NOMO-1 treated with DMSO at 0.1 percent for 48 hours (cell line): Measurements from ENCODE around the gene CWC27.
"Not testable (repeated sequence)": the region's sequence is repeated elsewhere in the genome, so short reads cannot be mapped to it uniquely, and the experiment has no call there.

Experiments
- DNase-seq: peaks from one replicate; lab custom pipeline; 2025; ENCODE audit not compliant: unreplicated experiment; lab: John Stamatoyannopoulos, UW

The CWC27 gene

GRCh38 chr5:64838376-64838775 is 69.6 kb downstream of the CWC27 start:
- DNase-seq, result no peak

- no peak for DNase-seq
Measured at GRCh38 chr5:64838803-64839202, 70.1 kb downstream of the CWC27 start.

GRCh38 chr5:64839936-64840335 is 71.2 kb downstream of the CWC27 start:
- no peak for DNase-seq

GRCh38 chr5:64840958-64841357 is 72.2 kb downstream of the CWC27 start:
- no peak for DNase-seq

GRCh38 chr5:64853777-64854176 is 85.0 kb downstream of the CWC27 start:
- DNase-seq, result no peak

- no peak for DNase-seq
Measured at GRCh38 chr5:64854855-64855254, 86.1 kb downstream of the CWC27 start.

- no peak for DNase-seq
Measured at GRCh38 chr5:64859881-64860280, 91.2 kb downstream of the CWC27 start.

GRCh38 chr5:64861281-64861680 is 92.6 kb downstream of the CWC27 start:
- DNase-seq, result no peak

GRCh38 chr5:64864171-64864570 is 95.4 kb downstream of the CWC27 start:
- DNase-seq, result no peak

GRCh38 chr5:64865662-64866061 is 96.9 kb downstream of the CWC27 start:
- DNase-seq, result no peak

GRCh38 chr5:64869419-64869818 is 100.7 kb downstream of the CWC27 start:
- DNase-seq, result no peak

- no peak for DNase-seq
Measured at GRCh38 chr5:64872044-64872443, 103.3 kb downstream of the CWC27 start.

- no peak for DNase-seq
Measured at GRCh38 chr5:64873441-64873840, 104.7 kb downstream of the CWC27 start.

GRCh38 chr5:64874753-64875152 is 106.0 kb downstream of the CWC27 start:
- DNase-seq, result no peak

- DNase-seq, result no peak
Measured at GRCh38 chr5:64876203-64876602, 107.5 kb downstream of the CWC27 start.

- no peak for DNase-seq
Measured at GRCh38 chr5:64880821-64881220, 112.1 kb downstream of the CWC27 start.

- DNase-seq, result no peak
Measured at GRCh38 chr5:64883912-64884311, 115.2 kb downstream of the CWC27 start.

- DNase-seq, result no peak
Measured at GRCh38 chr5:64884541-64884940, 115.8 kb downstream of the CWC27 start.

GRCh38 chr5:64887910-64888309 is 119.2 kb downstream of the CWC27 start:
- no peak for DNase-seq

GRCh38 chr5:64895748-64896147 is 127.0 kb downstream of the CWC27 start:
- DNase-seq, result no peak

- no peak for DNase-seq
Measured at GRCh38 chr5:64899838-64900237, 131.1 kb downstream of the CWC27 start.

GRCh38 chr5:64900618-64901017 is 131.9 kb downstream of the CWC27 start:
- no peak for DNase-seq

- not testable (repeated sequence) for DNase-seq
Measured at GRCh38 chr5:64907399-64907798, 138.7 kb downstream of the CWC27 start.

GRCh38 chr5:64914396-64914795 is 145.7 kb downstream of the CWC27 start:
- no peak for DNase-seq
